CD4-positive, alpha-beta T cell (primary cell): ENCODE measurements around the gene RCAN3. TPM values are rescaled to one million over a fixed set of nuclear protein-coding genes. Genes with fewer than 3 reads are reported as not detected.
"Not testable (repeated sequence)": the region's sequence is repeated elsewhere in the genome, so short reads cannot be mapped to it uniquely, and the experiment has no call there.

Source experiments
- ATAC-seq: fragments of 200-7000 bp; cut with Tn5 transposase; one replicate; pipeline ENCODE4 v1.10.0; 2022; ENCODE audit warnings: mild to moderate bottlenecking; ENCODE audit not compliant: poor library complexity
- CTCF ChIA-PET: fragments of 350-600 bp; sonication (Branson Sonifier 250); formaldehyde crosslinking; loops from one replicate; lab custom pipeline; 2021; ENCODE audit warnings: antibody characterized with exemption, inconsistent platforms; lab: Charles Lee
- POLR2A ChIA-PET: fragments of 350-600 bp; sonication (Branson Sonifier 250); formaldehyde crosslinking; loops from one replicate; lab custom pipeline; 2021; ENCODE audit warnings: antibody characterized with exemption, inconsistent platforms; lab: Charles Lee
- DNase-seq, 14 experiments: peaks; one replicate each; pipeline ENCODE4 v3.0.0-alpha.2; 2013 to 2020; ENCODE audit warnings: mixed read lengths in 2 of 14
- H3K27ac ChIP-seq, 2 donors: one replicate each; pipeline versions ENCODE4 v1.5.1 to v1.7.0; 2013; ENCODE audit warnings: low read length in 2 of 2, low read depth in 1 of 2, mild to moderate bottlenecking in 1 of 2
- H3K27me3 ChIP-seq, 2 experiments: 1 replicate in 1 of 2; 2 replicates in 1 of 2; pipeline versions ENCODE4 v1.6.1 to v1.7.0; 2013; ENCODE audit warnings: low read length in 2 of 2, control low read depth in 1 of 2, mild to moderate bottlenecking in 1 of 2, moderate library complexity in 1 of 2; ENCODE audit not compliant: insufficient read depth in 2 of 2, control insufficient read depth in 1 of 2
- H3K36me3 ChIP-seq: one replicate; pipeline ENCODE4 v1.6.1; 2013; ENCODE audit warnings: low read length, control low read depth; ENCODE audit not compliant: insufficient read depth
- H3K4me1 ChIP-seq: one replicate; pipeline ENCODE4 v1.6.1; 2013; ENCODE audit warnings: low read length, control low read depth; ENCODE audit not compliant: insufficient read depth
- H3K4me3 ChIP-seq: one replicate; pipeline ENCODE4 v1.5.1; 2013; ENCODE audit warnings: mild to moderate bottlenecking, low read length, moderate library complexity
- H3K9me3 ChIP-seq, 2 experiments: 1 replicate in 1 of 2; 2 replicates in 1 of 2; pipeline versions ENCODE4 v1.6.1 to v1.7.0; 2013; ENCODE audit warnings: low read length in 2 of 2, mild to moderate bottlenecking in 2 of 2, control low read depth in 1 of 2, moderate library complexity in 1 of 2; ENCODE audit not compliant: control insufficient read depth in 1 of 2, insufficient read depth in 1 of 2
- H3K27ac Mint-ChIP-seq: one replicate; pipeline ENCODE4 v1.8.0; 2020; ENCODE audit warnings: mixed read lengths
- H3K27me3 Mint-ChIP-seq: one replicate; pipeline ENCODE4 v1.8.0; 2021; ENCODE audit warnings: mixed read lengths
- H3K36me3 Mint-ChIP-seq: one replicate; pipeline ENCODE4 v1.8.0; 2021; ENCODE audit warnings: low read depth, mixed read lengths
- H3K4me1 Mint-ChIP-seq: one replicate; pipeline ENCODE4 v1.8.0; 2021; ENCODE audit warnings: low read depth, mixed read lengths
- H3K4me3 Mint-ChIP-seq: one replicate; pipeline ENCODE4 v1.8.0; 2020; ENCODE audit warnings: mild to moderate bottlenecking, mixed read lengths
- H3K9me3 Mint-ChIP-seq: one replicate; pipeline ENCODE4 v1.8.0; 2020; ENCODE audit warnings: mixed read lengths
- CTCF ChIP-seq: fragments of 200-600 bp; IDR thresholded peaks from one replicate; pipeline ENCODE4 v1.8.0; 2022; ENCODE audit warnings: antibody characterized with exemption, mild to moderate bottlenecking
- intact Hi-C, 2 experiments: fragments of 100-400 bp; cut with DNase I in 1 of 2; cut with micrococcal nuclease in 1 of 2; formaldehyde crosslinking; loops; one replicate each; pipeline versions ENCODE4 v1.15.1 to v1.9.0; 2023 to 2025; cut with DNase I, micrococcal nuclease
- total RNA-seq, 174 experiments: library from RNA in 2 of 174; stranded (reverse) in 2 of 174; gene quantifications; one replicate each; pipeline ENCODE4 v1.2.3 and lab custom pipeline; 2021 to 2026

Gene RCAN3
- total RNA-seq, 2 experiments from 2014 or later: 185 to 191 TPM

GRCh38 chr1:24514946-24515345 lies 12.3 kb downstream of the RCAN3 start:
- H3K27me3 Mint-ChIP-seq: no peaks in the 10 kb centered on the region
- no peak overlapping the region for H3K4me3 Mint-ChIP-seq
- peaks cover 81% of the 10 kb centered on the region for H3K4me1 Mint-ChIP-seq
- Histone ChIP-seq H3K4me3 (no peak overlapping the region), H3K36me3 (peaks cover 76% of the 10 kb centered on the region), H3K4me1 (peaks cover 76% of the 10 kb centered on the region), H3K27me3 (no peaks in the 10 kb centered on the region), H3K27ac (no peak overlapping the region), H3K9me3 (no peaks in the 10 kb centered on the region)
- intact Hi-C loops: no loop called here
- H3K27ac Mint-ChIP-seq: peak overlapping the region; percentile 96
- H3K36me3 Mint-ChIP-seq: peaks cover 90% of the 10 kb centered on the region
- TF ChIP-seq CTCF: no peak
- ATAC-seq (no peak), DNase-seq (no peak)
- POLR2A ChIA-PET: interaction anchor here (0.6 to 5.6 kb wide), 6 partner anchors 11 to 110 kb away, joined by 3 to 42 read pairs (median 10); partner anchors contain the start of gene RCAN3
- CTCF ChIA-PET: interaction anchor here (0.6 to 2.7 kb wide), 4 partner anchors 12 to 149 kb away, joined by 3 to 10 read pairs (median 4); no protein-coding TSS in a partner anchor
- no peaks in the 10 kb centered on the region for H3K9me3 Mint-ChIP-seq

GRCh38 chr1:24515671-24516209 lies 13.1 kb downstream of the RCAN3 start:
- ChIA-PET POLR2A (interaction anchor here (0.6 to 5.6 kb wide), 9 partner anchors 8 to 111 kb away, joined by 3 to 42 read pairs (median 3); partner anchors contain the start of gene RCAN3), CTCF (interaction anchor here (0.8 to 2.7 kb wide), 5 partner anchors 11 to 123 kb away, joined by 3 to 10 read pairs (median 4); partner anchors contain the start of gene RCAN3)
- H3K4me3 ChIP-seq, H3K9me3 Mint-ChIP-seq, H3K9me3 ChIP-seq, intact Hi-C loops, ATAC-seq, H3K27me3 Mint-ChIP-seq, H3K4me3 Mint-ChIP-seq, DNase-seq, H3K27ac ChIP-seq, H3K27me3 ChIP-seq: not testable (repeated sequence)
- H3K4me1 Mint-ChIP-seq: peaks cover 80% of the 10 kb centered on the region
- Histone ChIP-seq H3K36me3 (peaks cover 74% of the 10 kb centered on the region), H3K4me1 (peaks cover 68% of the 10 kb centered on the region)
- H3K27ac Mint-ChIP-seq: peak overlapping the region; percentile 96
- peaks cover 90% of the 10 kb centered on the region for H3K36me3 Mint-ChIP-seq

- peaks cover 80% of the 10 kb centered on the region for H3K4me1 Mint-ChIP-seq
- H3K9me3 Mint-ChIP-seq: no peaks in the 10 kb centered on the region
- CTCF ChIA-PET: interaction anchor here (0.6 to 2.7 kb wide), 6 partner anchors 11 to 320 kb away, joined by 3 to 10 read pairs (median 4); partner anchors contain the start of gene RCAN3
- POLR2A ChIA-PET: interaction anchor here (0.7 to 5.6 kb wide), 9 partner anchors 9 to 35 kb away, joined by 3 to 42 read pairs (median 7); partner anchors contain the start of gene RCAN3
- DNase-seq (no peak), ATAC-seq (no peak)
- intact Hi-C loops: no loop called here
- H3K4me3 Mint-ChIP-seq: peak overlapping the region; percentile 8
- Histone ChIP-seq H3K9me3 (no peaks in the 10 kb centered on the region), H3K27me3 (no peaks in the 10 kb centered on the region), H3K27ac (no peak overlapping the region), H3K4me1 (peaks cover 65% of the 10 kb centered on the region), H3K36me3 (peaks cover 76% of the 10 kb centered on the region), H3K4me3 (no peak overlapping the region)
- peak overlapping the region; percentile 96 for H3K27ac Mint-ChIP-seq
- no peaks in the 10 kb centered on the region for H3K27me3 Mint-ChIP-seq
- no peak for TF ChIP-seq CTCF
- peaks cover 92% of the 10 kb centered on the region for H3K36me3 Mint-ChIP-seq
Measured at GRCh38 chr1:24516506-24516905, 13.9 kb downstream of the RCAN3 start.
